Fibroblast of mammary gland (primary cell): ENCODE results near the gene KRT33A.
"Not testable (repeated sequence)": the region's sequence is repeated elsewhere in the genome, so short reads cannot be mapped to it uniquely, and the experiment has no call there.

ENCODE experiments used
- DNase-seq: peaks from one replicate; pipeline ENCODE4 v3.0.0-alpha.2; 2010; ENCODE audit warnings: low read depth
- H3K4me3 ChIP-seq: 2 replicates; pipeline ENCODE4 v1.5.1; 2011; ENCODE audit warnings: low read depth, mild to moderate bottlenecking, low read length, moderate library complexity; ENCODE audit not compliant: control insufficient read depth
- TF ChIP-seq, protein P1 (sequence below): conservative IDR thresholded peaks from 2 replicates; pipeline ENCODE4 v1.5.1; 2011; ENCODE audit warnings: low read depth, low read length, inconsistent platforms; ENCODE audit not compliant: control insufficient read depth, insufficient read depth

Gene KRT33A

DNA sequence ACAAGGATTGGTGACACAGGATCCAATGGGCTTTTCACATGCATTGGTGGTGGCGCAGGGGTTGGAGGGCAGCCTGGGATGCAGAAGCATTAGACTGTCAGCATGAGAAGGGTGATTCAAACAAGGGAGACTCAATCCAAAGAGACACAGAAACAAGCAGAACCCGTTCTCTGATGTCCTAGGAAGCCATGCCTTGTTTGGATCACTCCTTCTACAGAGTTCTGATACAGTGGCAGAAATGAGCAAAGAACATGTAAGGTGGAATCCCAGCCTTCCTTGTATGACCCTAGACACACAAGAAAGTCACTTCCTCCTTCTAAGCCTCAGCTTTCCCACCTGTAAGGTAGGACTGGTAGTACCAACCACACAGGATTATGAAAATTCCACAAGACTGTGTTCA lies 13.3 kb upstream of the KRT33A start:
- TF ChIP-seq, protein P1, sequence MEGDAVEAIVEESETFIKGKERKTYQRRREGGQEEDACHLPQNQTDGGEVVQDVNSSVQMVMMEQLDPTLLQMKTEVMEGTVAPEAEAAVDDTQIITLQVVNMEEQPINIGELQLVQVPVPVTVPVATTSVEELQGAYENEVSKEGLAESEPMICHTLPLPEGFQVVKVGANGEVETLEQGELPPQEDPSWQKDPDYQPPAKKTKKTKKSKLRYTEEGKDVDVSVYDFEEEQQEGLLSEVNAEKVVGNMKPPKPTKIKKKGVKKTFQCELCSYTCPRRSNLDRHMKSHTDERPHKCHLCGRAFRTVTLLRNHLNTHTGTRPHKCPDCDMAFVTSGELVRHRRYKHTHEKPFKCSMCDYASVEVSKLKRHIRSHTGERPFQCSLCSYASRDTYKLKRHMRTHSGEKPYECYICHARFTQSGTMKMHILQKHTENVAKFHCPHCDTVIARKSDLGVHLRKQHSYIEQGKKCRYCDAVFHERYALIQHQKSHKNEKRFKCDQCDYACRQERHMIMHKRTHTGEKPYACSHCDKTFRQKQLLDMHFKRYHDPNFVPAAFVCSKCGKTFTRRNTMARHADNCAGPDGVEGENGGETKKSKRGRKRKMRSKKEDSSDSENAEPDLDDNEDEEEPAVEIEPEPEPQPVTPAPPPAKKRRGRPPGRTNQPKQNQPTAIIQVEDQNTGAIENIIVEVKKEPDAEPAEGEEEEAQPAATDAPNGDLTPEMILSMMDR = no peak

DNA sequence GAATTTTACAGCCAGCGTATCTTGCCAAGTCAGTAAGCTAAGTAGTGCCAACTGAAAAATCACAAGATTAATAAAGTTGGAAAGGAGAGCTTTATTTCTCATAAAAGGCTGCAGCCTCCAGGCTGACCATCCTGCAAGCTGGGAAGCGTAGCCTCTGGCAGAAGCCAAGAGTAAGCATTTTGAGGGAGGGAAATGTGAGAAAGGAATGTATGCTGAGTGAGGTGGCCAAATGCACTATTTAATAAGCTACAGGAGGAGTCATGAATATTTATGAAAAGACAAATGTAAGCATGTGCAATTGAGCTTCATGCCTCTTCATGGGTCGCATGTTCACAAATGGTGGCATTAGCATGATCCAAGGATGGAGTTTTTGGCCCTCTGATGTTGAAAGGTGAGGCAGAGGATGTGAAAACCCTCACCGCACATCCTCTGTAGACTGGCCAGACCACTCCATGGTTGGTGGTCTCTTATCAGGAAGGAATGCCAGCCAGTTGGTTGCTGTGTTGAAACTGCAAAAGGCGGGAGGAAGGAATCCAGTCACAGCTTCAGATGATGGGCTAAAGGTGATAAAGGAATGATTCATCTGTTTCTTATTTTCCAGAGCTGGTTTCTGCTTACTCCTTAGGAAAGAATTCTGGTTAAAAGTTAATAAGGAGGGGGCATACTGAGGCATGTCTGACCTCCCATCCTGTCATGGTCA lies 9.8 kb upstream of the KRT33A start:
- TF ChIP-seq, protein P1 = no peak
- peak; percentile 17 for DNase-seq
- H3K4me3 ChIP-seq = no peak overlapping the region

More for the DNA sequence above, 13.3 kb upstream of the KRT33A start:
- H3K4me3 ChIP-seq = no peak overlapping the region
- no peak for DNase-seq

DNA sequence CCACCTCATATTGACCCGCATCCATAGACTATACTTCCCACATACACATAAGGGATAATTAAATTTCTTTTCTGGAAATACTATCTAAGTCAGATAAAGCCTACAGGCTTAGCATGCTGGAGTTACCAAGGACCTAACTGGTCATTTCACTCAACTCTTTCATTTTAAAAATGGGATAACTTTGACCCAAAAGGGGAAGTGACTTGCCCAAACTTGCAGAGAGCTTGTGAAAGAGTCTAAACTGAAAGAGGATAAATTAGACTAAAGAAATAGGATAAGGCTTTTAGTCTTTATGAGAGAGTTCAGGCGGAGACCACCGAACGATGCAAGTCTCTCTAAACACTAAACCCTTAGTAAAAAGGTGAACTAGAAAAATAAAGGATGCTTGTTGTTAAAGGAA lies 3.9 kb upstream of the KRT33A start:
- DNase-seq = no peak
- TF ChIP-seq, protein P1 = no peak
- H3K4me3 ChIP-seq = no peak overlapping the region

DNA sequence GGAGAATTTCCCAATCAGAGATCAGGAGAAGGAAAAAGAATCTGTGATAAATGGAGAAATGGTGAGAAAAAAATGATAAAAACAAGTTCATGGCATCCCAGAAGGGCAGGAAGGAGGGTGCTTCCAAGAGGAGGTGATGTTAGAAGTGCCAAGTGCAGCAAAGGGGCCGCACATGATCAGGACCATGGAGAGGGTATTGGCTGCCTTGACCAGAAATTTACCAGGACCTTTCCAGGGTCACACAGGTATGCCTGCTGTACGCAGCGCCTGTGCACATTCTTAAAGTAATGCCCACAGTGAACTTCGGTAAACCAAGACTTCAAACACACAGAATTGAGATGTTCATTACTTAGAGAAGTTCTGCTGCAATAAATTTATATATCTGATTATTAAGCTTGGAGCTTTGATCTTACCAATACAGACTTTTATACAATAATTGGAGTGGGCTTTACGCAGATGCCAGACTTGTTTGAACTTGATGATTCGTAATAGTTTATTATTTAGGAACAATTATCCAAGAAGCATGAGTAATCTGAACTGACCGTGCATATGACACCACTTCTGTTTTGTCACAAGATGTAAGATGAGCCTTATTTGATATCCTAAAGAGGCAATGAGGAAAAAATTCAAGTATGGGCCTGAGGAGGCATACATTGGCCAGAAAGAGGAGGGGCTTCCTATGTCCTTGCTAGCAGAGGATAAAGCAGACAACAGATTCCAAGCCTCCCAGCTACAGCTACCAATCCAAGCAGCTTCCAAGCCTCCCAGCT lies 2.2 kb upstream of the KRT33A start:
- H3K4me3 ChIP-seq = no peak overlapping the region
- TF ChIP-seq, protein P1 = no peak
- DNase-seq = peak; percentile 12

DNA sequence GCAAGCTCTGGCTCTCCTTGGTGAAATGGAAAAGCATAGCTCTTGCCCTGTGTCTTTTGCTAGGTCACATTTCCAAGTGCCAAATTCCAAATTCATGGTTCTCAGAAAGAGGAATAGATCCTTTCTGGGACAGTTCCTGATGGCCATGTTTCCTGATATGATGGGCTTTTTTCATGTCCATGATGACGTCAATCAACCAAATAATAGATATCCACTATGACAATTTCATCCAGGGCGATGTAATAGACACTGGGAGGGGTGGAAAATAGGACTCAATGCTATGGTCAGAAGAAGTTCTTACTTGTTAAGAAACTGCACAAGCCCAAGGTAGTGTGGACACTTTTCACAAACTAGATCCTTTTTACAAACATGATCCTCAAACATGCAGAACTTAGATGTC lies 549 bp upstream of the KRT33A start:
- DNase-seq = no peak
- TF ChIP-seq, protein P1 = no peak
- H3K4me3 ChIP-seq = no peak overlapping the region

DNA sequence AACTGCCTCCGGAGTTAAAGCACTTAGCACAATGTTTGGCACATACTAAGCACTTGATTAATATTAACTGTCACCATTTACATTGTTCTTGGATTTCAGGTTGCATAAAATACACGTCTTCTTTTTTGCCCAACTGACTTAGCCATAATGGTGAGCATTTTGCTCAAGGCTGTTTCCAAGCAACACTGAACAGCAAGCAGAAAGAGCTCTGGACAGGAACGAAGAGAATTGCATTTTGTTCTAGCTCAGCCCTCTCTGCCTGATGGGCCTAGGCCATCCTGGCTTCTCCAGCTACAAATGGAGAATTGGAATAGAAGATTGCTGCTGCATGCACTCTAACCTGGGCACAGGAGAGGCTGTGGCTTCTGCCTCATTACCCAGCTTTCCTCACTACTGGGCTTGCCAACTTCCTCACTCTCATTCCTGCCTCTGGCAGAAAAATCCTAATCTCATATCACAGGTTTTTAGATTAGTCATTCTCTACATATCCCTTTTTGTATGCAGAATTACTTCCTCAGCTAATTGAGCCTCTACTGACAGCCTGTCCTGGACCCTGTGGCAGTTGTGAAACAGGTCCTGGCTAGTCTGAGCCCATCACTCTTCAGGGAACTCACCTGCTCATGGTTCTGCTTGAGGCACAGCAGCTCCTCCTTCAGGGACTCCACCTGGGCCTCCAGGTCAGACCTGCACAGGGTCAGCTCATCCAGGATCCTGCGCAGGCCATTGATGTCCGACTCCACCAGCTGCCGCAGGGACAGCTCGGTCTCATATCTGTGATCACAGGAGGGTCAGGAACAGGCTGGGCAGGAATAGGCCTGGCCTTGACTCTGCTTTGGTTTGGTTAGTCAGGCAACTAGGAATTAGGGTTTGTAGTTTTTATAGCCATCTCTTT lies 2.5 kb downstream of the KRT33A start:
- no peak for DNase-seq
- TF ChIP-seq, protein P1 = no peak

DNA sequence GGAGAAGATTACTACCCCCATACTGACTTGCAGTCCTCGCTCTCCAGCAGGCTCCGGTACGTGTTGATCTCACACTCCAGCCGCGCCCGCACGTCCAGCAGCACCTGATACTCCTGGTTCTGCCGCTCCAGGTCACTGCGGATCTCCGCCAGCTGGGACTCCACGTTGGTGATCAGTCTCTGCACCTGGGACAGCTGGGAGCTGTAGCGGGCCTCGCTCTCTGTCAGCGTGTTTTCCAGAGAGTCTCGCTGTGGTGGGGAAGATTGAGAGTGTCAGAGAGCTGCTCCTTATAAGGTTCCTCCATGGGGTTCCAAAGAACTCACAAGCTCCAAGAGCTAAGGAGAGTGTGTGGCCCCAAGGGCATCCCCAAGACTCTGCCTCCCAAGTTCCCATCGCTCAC lies 4.2 kb downstream of the KRT33A start:
- DNase-seq, H3K4me3 ChIP-seq: not testable (repeated sequence)

More for the DNA sequence above, 2.5 kb downstream of the KRT33A start:
- H3K4me3 ChIP-seq = no peak overlapping the region
